VCaP (cell line): ENCODE data around the gene MAP3K8.

Experiments
- H3K27ac ChIP-seq: fragments of 450-650 bp; 2 replicates; pipeline ENCODE4 v1.5.1; 2017
- TF ChIP-seq, protein P1 (sequence below): fragments of 450-650 bp; conservative IDR thresholded peaks from 2 replicates; pipeline ENCODE4 v1.5.1; 2017; ENCODE audit warnings: mild to moderate bottlenecking, moderate library complexity

The MAP3K8 gene

DNA sequence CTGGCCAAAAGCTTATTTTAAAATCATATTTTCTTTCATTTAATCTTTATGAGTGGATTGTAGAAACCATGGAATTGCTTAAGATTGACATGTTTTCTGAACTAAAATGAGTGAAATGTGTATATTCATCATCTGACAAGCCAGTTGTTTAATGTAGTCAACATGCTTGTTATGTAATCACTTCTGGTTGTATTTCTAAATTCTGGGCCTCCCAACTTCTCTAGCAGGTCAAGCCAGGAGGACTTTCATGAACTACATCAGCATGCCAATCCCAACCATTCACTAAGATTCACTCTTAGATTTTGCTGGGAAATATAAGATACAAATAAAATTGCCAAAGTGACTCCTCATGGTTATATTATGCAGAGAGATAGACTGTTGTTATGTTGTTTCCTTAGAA is 21.1 kb upstream of the MAP3K8 start:
- H3K27ac ChIP-seq, result no peak overlapping the region
- TF ChIP-seq, protein P1, sequence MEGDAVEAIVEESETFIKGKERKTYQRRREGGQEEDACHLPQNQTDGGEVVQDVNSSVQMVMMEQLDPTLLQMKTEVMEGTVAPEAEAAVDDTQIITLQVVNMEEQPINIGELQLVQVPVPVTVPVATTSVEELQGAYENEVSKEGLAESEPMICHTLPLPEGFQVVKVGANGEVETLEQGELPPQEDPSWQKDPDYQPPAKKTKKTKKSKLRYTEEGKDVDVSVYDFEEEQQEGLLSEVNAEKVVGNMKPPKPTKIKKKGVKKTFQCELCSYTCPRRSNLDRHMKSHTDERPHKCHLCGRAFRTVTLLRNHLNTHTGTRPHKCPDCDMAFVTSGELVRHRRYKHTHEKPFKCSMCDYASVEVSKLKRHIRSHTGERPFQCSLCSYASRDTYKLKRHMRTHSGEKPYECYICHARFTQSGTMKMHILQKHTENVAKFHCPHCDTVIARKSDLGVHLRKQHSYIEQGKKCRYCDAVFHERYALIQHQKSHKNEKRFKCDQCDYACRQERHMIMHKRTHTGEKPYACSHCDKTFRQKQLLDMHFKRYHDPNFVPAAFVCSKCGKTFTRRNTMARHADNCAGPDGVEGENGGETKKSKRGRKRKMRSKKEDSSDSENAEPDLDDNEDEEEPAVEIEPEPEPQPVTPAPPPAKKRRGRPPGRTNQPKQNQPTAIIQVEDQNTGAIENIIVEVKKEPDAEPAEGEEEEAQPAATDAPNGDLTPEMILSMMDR, result no peak

DNA sequence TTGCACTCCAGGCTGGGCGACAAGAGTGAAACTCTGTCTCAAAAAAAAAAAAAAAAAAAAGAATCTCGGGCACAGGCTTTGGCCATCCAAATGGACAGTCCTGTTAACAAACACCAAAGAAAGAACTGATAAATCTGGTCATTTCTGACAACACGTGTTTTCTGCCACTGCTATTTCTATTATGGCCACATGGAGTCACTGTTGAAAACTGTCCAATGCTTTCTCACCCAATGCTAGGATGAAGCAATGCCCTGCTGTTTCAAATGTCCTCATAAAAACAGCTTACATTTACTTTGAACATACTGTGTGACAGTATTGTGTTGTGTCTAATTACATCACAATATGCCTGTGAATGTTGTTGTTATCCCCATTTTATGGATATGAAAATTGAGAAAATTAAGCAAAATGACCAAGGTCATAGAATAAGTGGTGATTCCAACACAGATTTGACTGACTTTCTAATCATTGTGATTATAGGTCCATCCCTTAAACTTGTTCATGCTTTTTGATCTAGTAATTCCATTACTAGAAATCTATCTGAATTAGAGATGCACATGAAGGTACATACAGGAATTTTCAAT is 19.9 kb upstream of the MAP3K8 start:
- H3K27ac ChIP-seq, result no peak overlapping the region
- TF ChIP-seq, protein P1, result peak; percentile 87

DNA sequence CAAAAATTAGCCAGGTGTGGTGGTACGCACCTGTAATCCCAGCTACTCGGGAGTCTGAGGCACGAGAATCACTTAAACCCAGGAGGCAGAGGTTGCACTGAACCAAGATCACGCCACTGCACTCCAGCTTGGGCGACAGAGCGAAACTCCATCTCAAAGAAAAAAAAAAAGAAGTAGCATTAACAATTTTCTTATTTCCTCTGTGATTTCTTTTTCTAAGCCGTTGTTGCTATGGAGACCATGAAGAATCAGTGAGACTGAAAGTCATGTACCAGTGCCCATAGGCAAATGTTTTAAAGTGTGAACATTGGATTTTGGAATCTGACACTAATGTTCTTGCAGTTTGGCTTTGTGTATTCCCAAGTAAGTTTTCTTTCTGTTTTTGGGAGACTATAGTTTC is 18.4 kb upstream of the MAP3K8 start:
- no peak overlapping the region for H3K27ac ChIP-seq
- TF ChIP-seq, protein P1, result no peak

DNA sequence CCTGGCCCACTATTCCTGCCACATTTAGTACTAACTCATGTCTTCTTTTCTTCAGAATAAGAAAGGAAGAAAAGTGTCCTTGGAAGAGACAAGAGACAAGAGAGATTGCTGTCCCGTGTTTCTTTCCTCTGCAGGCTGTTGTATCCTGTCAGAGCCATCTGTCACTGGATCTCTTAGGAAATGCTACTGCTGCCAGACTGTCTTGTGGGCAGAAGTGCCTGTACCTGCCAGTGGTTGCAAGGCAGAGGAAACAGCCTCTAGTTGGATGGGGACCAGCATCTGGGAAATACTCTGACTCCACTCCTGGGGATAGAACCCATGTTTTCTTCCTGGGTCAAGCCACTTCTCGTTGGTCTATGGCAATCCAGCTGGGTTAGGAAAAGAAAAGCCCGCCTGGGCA is 16.7 kb upstream of the MAP3K8 start:
- H3K27ac ChIP-seq, result no peak overlapping the region

DNA sequence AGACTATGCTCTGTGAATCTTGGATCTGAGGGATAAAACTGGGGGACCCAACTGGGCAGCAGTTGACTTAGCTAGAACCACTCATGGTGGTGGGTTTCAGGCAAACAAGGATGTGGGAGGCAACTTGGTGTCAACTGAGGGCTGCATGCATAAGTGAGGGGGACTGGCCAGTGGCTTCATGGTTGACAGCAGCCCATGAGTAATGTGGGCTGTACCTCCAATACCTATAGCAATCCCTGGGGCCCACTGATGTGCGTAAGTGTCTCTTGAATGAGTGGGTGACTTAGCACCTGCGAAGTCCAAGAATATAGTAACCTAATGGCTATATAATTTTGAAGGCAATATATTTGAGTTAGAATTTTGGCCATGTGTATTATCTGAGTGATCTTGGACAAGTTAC is 13.7 kb upstream of the MAP3K8 start:
- no peak overlapping the region for H3K27ac ChIP-seq
- TF ChIP-seq, protein P1, result no peak

More for the DNA sequence above, 16.7 kb upstream of the MAP3K8 start:
- TF ChIP-seq, protein P1, result no peak

DNA sequence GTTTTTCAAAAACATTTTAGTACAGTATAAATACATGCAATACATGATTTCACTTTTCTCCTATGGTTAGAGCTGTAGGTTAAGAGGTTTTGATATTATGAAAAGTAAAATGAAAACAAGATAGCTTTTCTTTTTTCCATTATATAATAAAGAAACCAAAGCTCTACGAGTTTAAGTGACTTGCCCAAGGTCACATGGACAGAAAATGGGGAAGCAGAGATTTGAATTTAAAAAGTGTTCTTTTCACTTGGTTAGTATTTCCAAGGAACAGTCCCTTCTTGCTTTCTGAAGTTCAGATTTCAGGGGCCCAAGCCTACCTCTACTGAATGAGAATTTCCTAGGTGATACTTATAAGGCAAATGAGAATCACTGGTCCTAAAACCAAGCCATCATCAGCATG is 13.2 kb upstream of the MAP3K8 start:
- no peak overlapping the region for H3K27ac ChIP-seq

DNA sequence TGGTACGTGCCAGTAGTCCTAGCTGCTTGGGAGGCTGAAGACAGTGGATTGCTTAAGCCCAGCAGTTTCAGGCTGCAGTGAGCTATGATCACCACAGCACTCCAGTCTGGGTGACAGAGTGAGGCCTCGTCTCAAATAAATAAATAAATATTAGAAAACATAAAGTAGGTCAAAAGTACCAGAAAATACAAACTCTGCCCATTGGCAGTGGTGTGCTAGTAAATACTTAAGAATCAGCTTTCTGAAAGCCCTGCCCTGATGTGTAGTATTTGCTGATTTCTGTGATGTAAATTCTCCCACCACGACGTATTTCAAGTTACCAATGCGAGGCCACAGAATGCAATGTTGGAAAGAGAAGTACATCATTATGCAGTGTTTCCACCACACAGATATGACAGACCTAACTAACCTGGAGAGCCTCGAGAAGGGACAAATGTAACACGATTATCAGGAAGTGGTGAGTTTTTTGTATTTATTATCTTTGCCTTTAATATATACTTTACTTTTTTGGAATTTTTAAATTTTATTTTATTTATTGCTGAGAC is 11.8 kb upstream of the MAP3K8 start:
- H3K27ac ChIP-seq, result peak overlapping the region; percentile 61; the same call in 1 of the 2 replicates
- TF ChIP-seq, protein P1, result no peak

More for the DNA sequence above, 13.2 kb upstream of the MAP3K8 start:
- TF ChIP-seq, protein P1, result no peak
